Hepatocyte (in vitro differentiated cells): ENCODE results near the gene AMIGO3.

Experiments
- CTCF ChIP-seq: fragments of 200-600 bp; sonication (generic); IDR thresholded peaks from 2 replicates; pipeline ENCODE4 v1.5.1; 2016; ENCODE audit warnings: antibody characterized with exemption, mild to moderate bottlenecking; ENCODE audit not compliant: poor library complexity
- EZH2 ChIP-seq: fragments of 200-600 bp; sonication (generic); IDR thresholded peaks from 2 replicates; pipeline ENCODE4 v1.6.1; 2016; ENCODE audit warnings: antibody characterized with exemption, mild to moderate bottlenecking, borderline replicate concordance
- EZH2phosphoT487 ChIP-seq: fragments of 200-600 bp; sonication (generic); IDR thresholded peaks from one replicate; pipeline ENCODE4 v1.6.1; 2018; ENCODE audit warnings: antibody characterized with exemption, mild to moderate bottlenecking, low read depth, moderate library complexity; ENCODE audit not compliant: unreplicated experiment, severe bottlenecking

- TF ChIP-seq CTCF (no peak), EZH2 (no peak), EZH2phosphoT487 (no peak)
Measured at GRCh38 chr3:49670940-49671290, 48.6 kb downstream of the AMIGO3 start.
